H1 (cell line): ENCODE measurements around the gene PUS7L. TPM values are rescaled to one million over a fixed set of nuclear protein-coding genes. Genes with fewer than 3 reads are reported as not detected.
A peak's percentile ranks its signal among the peaks of the same experiment; 100 is the strongest.

Experiments used
- ASH2L ChIP-seq: fragments of 200-600, 300-600 bp; sonication (generic); IDR thresholded peaks from one replicate; pipeline ENCODE4 v1.7.1; 2017; ENCODE audit warnings: low read length
- ATF3 ChIP-seq: IDR thresholded peaks from 2 replicates; pipeline ENCODE4 v1.6.1; 2011; ENCODE audit warnings: low read depth, mild to moderate bottlenecking, low read length; ENCODE audit not compliant: insufficient read depth
- BACH1 ChIP-seq: IDR thresholded peaks from 2 replicates; pipeline ENCODE4 v1.6.1; 2012; ENCODE audit warnings: low read length, improper control_type of control experiment
- BRCA1 ChIP-seq: IDR thresholded peaks from 2 replicates; pipeline ENCODE4 v1.6.1; 2012; ENCODE audit warnings: low read depth, low read length, improper control_type of control experiment
- CBX8 ChIP-seq: fragments of 300-800, 300-1000 bp; sonication (generic); IDR thresholded peaks from 2 replicates; pipeline ENCODE4 v1.7.1; 2016; ENCODE audit warnings: low read depth, low read length, borderline replicate concordance
- CEBPB ChIP-seq: IDR thresholded peaks from 2 replicates; pipeline ENCODE4 v1.6.1; 2012; ENCODE audit warnings: low read depth, low read length
- CHD2 ChIP-seq: IDR thresholded peaks from 2 replicates; pipeline ENCODE4 v1.6.1; 2012; ENCODE audit warnings: low read length, improper control_type of control experiment
- CTBP2 ChIP-seq: IDR thresholded peaks from 2 replicates; pipeline ENCODE4 v1.7.0; 2011; ENCODE audit warnings: borderline replicate concordance, mild to moderate bottlenecking, moderate library complexity, mixed read lengths, low read length; ENCODE audit not compliant: insufficient read depth, insufficient read length
- EGR1 ChIP-seq: IDR thresholded peaks from 2 replicates; pipeline ENCODE4 v1.6.1; 2011; ENCODE audit warnings: low read depth, low read length, borderline replicate concordance
- EZH2 ChIP-seq: fragments of 200-600 bp; sonication (generic); IDR thresholded peaks from 2 replicates; pipeline ENCODE4 v1.7.1; 2012; ENCODE audit warnings: low read depth, mild to moderate bottlenecking, moderate library complexity, low read length, inconsistent platforms; ENCODE audit not compliant: severe bottlenecking
- FOSL1 ChIP-seq: IDR thresholded peaks from 2 replicates; pipeline ENCODE4 v1.6.1; 2011; ENCODE audit warnings: mild to moderate bottlenecking, low read depth, low read length, moderate library complexity; ENCODE audit not compliant: insufficient read depth
- HDAC6 ChIP-seq: IDR thresholded peaks from one replicate; pipeline ENCODE4 v1.7.1; 2012; ENCODE audit warnings: low read depth, mild to moderate bottlenecking, inconsistent platforms, low read length, moderate library complexity
- KDM5A ChIP-seq: fragments of 200-600 bp; IDR thresholded peaks from 2 replicates; pipeline ENCODE4 v1.7.1; 2012; ENCODE audit warnings: mild to moderate bottlenecking, low read length, inconsistent platforms, mixed read lengths
- MAFK ChIP-seq: IDR thresholded peaks from 2 replicates; pipeline ENCODE4 v1.6.1; 2012; ENCODE audit warnings: low read depth, mild to moderate bottlenecking, improper control_type of control experiment, low read length
- NANOG ChIP-seq: IDR thresholded peaks from 2 replicates; pipeline ENCODE4 v1.6.1; 2011; ENCODE audit warnings: low read length, low read depth, mild to moderate bottlenecking, inconsistent platforms; ENCODE audit not compliant: insufficient read depth, poor library complexity, severe bottlenecking
- NRF1 ChIP-seq: IDR thresholded peaks from 2 replicates; pipeline ENCODE4 v1.6.1; 2011; ENCODE audit warnings: mild to moderate bottlenecking, low read depth, low read length, improper control_type of control experiment
- POLR2A ChIP-seq, 2 experiments: IDR thresholded peaks; 1 replicate in 1 of 2; 2 replicates in 1 of 2; pipeline ENCODE4 v1.6.1; 2011; ENCODE audit warnings: low read depth in 2 of 2, low read length in 2 of 2, mild to moderate bottlenecking in 2 of 2; ENCODE audit errors: control extremely low read depth in 1 of 2
- POU5F1 ChIP-seq: IDR thresholded peaks from 2 replicates; pipeline ENCODE4 v1.6.1; 2011; ENCODE audit warnings: low read depth, mild to moderate bottlenecking, low read length, moderate library complexity
- SIRT6 ChIP-seq: IDR thresholded peaks from one replicate; pipeline ENCODE4 v1.7.1; 2012; ENCODE audit warnings: low read length, inconsistent platforms
- SIX5 ChIP-seq: IDR thresholded peaks from 2 replicates; pipeline ENCODE4 v1.6.1; 2011; ENCODE audit warnings: mild to moderate bottlenecking, low read depth, low read length
- SP1 ChIP-seq: IDR thresholded peaks from 2 replicates; pipeline ENCODE4 v1.6.1; 2011; ENCODE audit warnings: low read depth, low read length
- TAF1 ChIP-seq: IDR thresholded peaks from 2 replicates; pipeline ENCODE4 v1.6.1; 2011; ENCODE audit warnings: mild to moderate bottlenecking, low read depth, low read length
- TAF7 ChIP-seq: optimal IDR thresholded peaks from 2 replicates; pipeline ENCODE3; 2011; ENCODE audit warnings: low read depth, mild to moderate bottlenecking, inconsistent platforms, low read length, moderate library complexity, borderline replicate concordance
- TEAD4 ChIP-seq: IDR thresholded peaks from 2 replicates; pipeline ENCODE4 v1.6.1; 2012; ENCODE audit warnings: low read depth, low read length, inconsistent platforms, mixed read lengths
- YY1 ChIP-seq: IDR thresholded peaks from 2 replicates; pipeline ENCODE4 v1.6.1; 2011; ENCODE audit warnings: low read depth, mild to moderate bottlenecking, low read length
- polyA plus RNA-seq, 7 experiments: library from polyadenylated mRNA; depleted of rRNA in 3 of 7; stranded (reverse) in 5 of 7; unstranded in 2 of 7; fragments of >200 nt in 5 of 7; fragments of 200-250 nt in 2 of 7; gene quantifications; 1 replicate in 5 of 7; 2 replicates in 1 of 7; 4 replicates in 1 of 7; pipeline versions ENCODE4 v1.2.1 to v1.2.3, GENCODE V29; 2011 to 2013; ENCODE audit warnings: missing spikeins in 2 of 7, mixed read lengths in 2 of 7
- total RNA-seq: library from RNA; stranded (reverse); fragmentation: NEBNext Ultra II Directional; extraction: Animal tissue kit (Norgen Biotek cat#: 25700); gene quantifications from 2 replicates; pipeline ENCODE4 v1.2.1, GENCODE V29; 2021
- TF ChIP-seq, protein P1 (sequence below): IDR thresholded peaks from 2 replicates; pipeline ENCODE4 v1.6.1; 2012; ENCODE audit warnings: inconsistent platforms

Gene PUS7L
- total and polyA plus RNA-seq, 2 of the 8 experiments (the other 6 are each of a cell fraction or from before 2014, with no cell fraction given), result 3.6 to 26.8 TPM

GRCh38 chr12:43805860-43806736 lies 47.5 kb upstream of the PUS7L start, which contains the start of gene TWF1 (continued):
- TF ChIP-seq, protein P1, sequence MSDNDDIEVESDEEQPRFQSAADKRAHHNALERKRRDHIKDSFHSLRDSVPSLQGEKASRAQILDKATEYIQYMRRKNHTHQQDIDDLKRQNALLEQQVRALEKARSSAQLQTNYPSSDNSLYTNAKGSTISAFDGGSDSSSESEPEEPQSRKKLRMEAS, result no peak; the same call in 1 of the 2 replicates
- peak; percentile 16 for TF ChIP-seq TAF7
- no peak for TF ChIP-seq EZH2
- no peak for TF ChIP-seq POU5F1
- no peak for TF ChIP-seq HDAC6
- TF ChIP-seq SP1, result no peak
- TF ChIP-seq ATF3, result no peak
- peak; percentile 72 to 91 for TF ChIP-seq POLR2A (IDR thresholded peaks at IDR 0.05; ENCODE audit: control extremely low read depth in 1 of 2, low read depth in 2 of 2, low read length in 2 of 2)
- no peak; the same call in 1 of the 2 replicates for TF ChIP-seq CHD2
- peak; percentile 92 for TF ChIP-seq TAF1
- no peak for TF ChIP-seq CBX8
- TF ChIP-seq NANOG, result no peak
- TF ChIP-seq CTBP2, result no peak
- no peak for TF ChIP-seq SIRT6
- TF ChIP-seq NRF1, result no peak
- TF ChIP-seq TEAD4, result no peak
- TF ChIP-seq BACH1, result no peak
- no peak for TF ChIP-seq EGR1
- no peak for TF ChIP-seq SIX5
- no peak for TF ChIP-seq MAFK
- no peak for TF ChIP-seq FOSL1
- TF ChIP-seq ASH2L, result peak; percentile 96
- TF ChIP-seq KDM5A, result no peak
- no peak for TF ChIP-seq BRCA1
- TF ChIP-seq CEBPB, result no peak
- peak; percentile 65 for TF ChIP-seq YY1
